ENCODE results near the gene INO80D. TPM values are rescaled to one million over a fixed set of nuclear protein-coding genes. Genes with fewer than 3 reads are reported as not detected.

The INO80D gene
- total and polyA plus RNA-seq, 2 of the 13 experiments (the other 11 are each of a cell fraction or from before 2014, with no cell fraction given), result 7.6 to 7.9 TPM

GRCh38 chr2:205947621-205948495 lies 138.1 kb downstream of the INO80D start (continued):
- TF ChIP-seq ARID4A (CRISPR knock-in tag; IDR thresholded peaks at IDR 0.05; ENCODE audit: borderline replicate concordance) (peak; percentile 31; the same call in 1 of the 2 replicates), ZKSCAN1 (IDR thresholded peaks at IDR 0.05; ENCODE audit: low read length) (no peak), KDM2A (CRISPR knock-in tag; IDR thresholded peaks at IDR 0.05; ENCODE audit: borderline replicate concordance, low read depth) (peak; percentile 81; the same call in 1 of the 2 replicates), MXD3 (CRISPR knock-in tag; IDR thresholded peaks at IDR 0.05) (peak; percentile 35; the same call in 1 of the 2 replicates), CREM (IDR thresholded peaks at IDR 0.05) (no peak), CREM (CRISPR knock-in tag; IDR thresholded peaks at IDR 0.05) (no peak), PAF1 (CRISPR knock-in tag; IDR thresholded peaks at IDR 0.05) (no peak), KMT2A (CRISPR knock-in tag; IDR thresholded peaks at IDR 0.05) (0 out of 2 replicates have a peak, but pooled peaks have one; percentile 11), IKZF1 (IDR thresholded peaks at IDR 0.05) (no peak), XRCC5 (optimal IDR thresholded peaks at IDR 0.05; ENCODE audit: low read length) (peak; percentile 68), MEF2D (CRISPR knock-in tag; IDR thresholded peaks at IDR 0.05) (no peak), ZFP1 (CRISPR knock-in tag; IDR thresholded peaks at IDR 0.05) (peak; percentile 74; the same call in 1 of the 2 replicates), TMF1 (CRISPR knock-in tag; IDR thresholded peaks at IDR 0.05; ENCODE audit: low read depth) (no peak), ZNF337 (CRISPR knock-in tag; IDR thresholded peaks at IDR 0.05; ENCODE audit: borderline replicate concordance, low read depth) (no peak), ZNF777 (CRISPR knock-in tag; IDR thresholded peaks at IDR 0.05) (no peak), ATF1 (CRISPR knock-in tag; IDR thresholded peaks at IDR 0.05) (no peak), PHB2 (IDR thresholded peaks at IDR 0.05; ENCODE audit: partially characterized antibody) (no peak), ERF (CRISPR knock-in tag; IDR thresholded peaks at IDR 0.05) (peak; percentile 47; the same call in 1 of the 2 replicates), FOXO1 (CRISPR knock-in tag; IDR thresholded peaks at IDR 0.05) (no peak), NFKBIZ (CRISPR knock-in tag; IDR thresholded peaks at IDR 0.05) (0 out of 2 replicates have a peak, but pooled peaks have one; percentile 42), ZEB1 (IDR thresholded peaks at IDR 0.05; ENCODE audit: insufficient replicate concordance, low read depth) (no peak), ZSCAN9 (CRISPR knock-in tag; IDR thresholded peaks at IDR 0.05; ENCODE audit: borderline replicate concordance) (no peak; the same call in 1 of the 2 replicates), ZNF513 (CRISPR knock-in tag; conservative IDR thresholded peaks at IDR 0.05) (no peak), SRY (CRISPR knock-in tag; IDR thresholded peaks at IDR 0.05) (no peak), RCOR2 (CRISPR knock-in tag; IDR thresholded peaks at IDR 0.05) (no peak), ZNF232 (CRISPR knock-in tag; IDR thresholded peaks at IDR 0.05; ENCODE audit: borderline replicate concordance) (no peak), SMARCE1 (IDR thresholded peaks at IDR 0.05; ENCODE audit: borderline replicate concordance) (no peak), ZNF570 (CRISPR knock-in tag; IDR thresholded peaks at IDR 0.05; ENCODE audit: borderline replicate concordance) (no peak)

All from HepG2 (cell line).